ENCODE measurements around the gene USP47.

Gene USP47

GRCh38 chr11:12001186-12001585 lies 159.4 kb downstream of the USP47 start:
- no peak for DNase-seq (ENCODE audit: low read depth)

DNA sequence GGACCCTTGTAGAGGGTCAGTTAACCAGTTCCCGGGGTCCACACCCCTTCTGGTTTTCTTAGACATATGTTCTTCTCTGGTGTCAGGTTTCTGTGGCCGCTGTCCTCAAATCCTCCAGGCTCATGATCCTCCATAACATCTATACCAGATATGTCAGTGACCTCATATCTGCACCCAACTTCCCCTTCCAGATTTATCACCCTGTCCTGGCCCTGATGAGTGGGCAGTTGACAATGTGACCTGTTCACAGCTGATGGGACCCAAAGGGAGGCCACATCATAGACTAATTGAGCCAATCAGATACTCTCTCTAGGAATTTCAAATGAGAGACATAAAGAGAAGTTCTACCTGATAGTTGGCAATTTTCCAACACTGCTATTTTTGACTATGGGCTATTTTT lies 161.6 kb downstream of the USP47 start:
- no peak for DNase-seq (ENCODE audit: low read depth)

GRCh38 chr11:12003815-12004214 lies 162.0 kb downstream of the USP47 start:
- DNase-seq (ENCODE audit: low read depth), result no peak

DNA sequence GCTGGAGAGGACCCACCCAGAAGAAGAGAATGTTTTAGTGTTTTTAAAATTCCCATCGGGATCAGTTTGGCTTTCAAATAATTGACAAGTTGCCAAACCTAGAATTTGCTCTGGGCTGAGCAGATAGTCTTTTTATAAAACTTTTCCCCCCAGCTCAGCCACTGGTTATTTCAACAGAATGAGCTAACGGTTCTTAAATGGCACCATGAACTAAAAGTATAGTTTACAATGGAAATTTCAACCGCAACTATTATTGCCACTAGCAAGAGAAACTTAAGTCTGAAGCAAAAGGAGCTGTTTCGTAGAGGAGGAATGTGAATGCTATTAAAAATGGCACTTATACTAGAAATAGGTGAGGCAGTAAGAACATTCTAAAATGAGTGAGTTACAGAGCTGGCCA lies 163.3 kb downstream of the USP47 start:
- no peak for DNase-seq (ENCODE audit: low read depth)

GRCh38 chr11:12005476-12005875 lies 163.7 kb downstream of the USP47 start:
- no peak for DNase-seq (ENCODE audit: low read depth)

DNA sequence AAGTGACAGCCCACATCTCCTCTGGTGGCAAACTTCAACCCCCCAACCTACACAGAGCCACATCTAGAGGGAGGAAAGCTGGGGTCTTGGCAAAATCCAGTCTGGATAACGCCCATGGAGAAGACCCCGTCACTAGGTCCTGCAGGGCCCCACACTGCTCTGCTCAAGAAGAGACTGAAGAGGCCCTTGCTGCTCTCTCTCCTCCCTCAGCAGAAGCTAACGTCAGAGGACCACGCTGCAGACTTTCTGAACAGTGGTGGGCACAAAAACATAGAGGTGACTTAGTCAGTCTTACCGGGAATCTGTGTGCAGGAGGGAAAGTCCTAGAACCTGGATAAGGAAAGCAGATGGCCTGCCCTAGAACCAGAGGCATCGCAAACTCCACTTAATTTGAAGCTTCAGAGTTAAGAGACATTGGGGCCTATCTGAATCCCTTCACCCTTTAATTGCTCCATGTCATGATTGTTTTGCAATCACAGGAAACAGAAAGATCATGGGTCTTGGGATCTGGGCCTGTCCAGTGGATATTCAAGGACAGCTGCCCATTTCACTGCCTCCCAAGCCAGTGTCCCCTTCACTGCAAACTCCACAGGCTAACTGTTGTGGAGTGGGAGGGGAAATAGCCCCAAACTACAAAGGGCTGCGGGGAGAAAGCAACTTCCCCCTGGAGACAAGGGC lies 164.9 kb downstream of the USP47 start:
- no peak for DNase-seq (ENCODE audit: low read depth)

GRCh38 chr11:12007230-12007593 lies 165.4 kb downstream of the USP47 start:
- no peak for DNase-seq (ENCODE audit: low read depth)

DNA sequence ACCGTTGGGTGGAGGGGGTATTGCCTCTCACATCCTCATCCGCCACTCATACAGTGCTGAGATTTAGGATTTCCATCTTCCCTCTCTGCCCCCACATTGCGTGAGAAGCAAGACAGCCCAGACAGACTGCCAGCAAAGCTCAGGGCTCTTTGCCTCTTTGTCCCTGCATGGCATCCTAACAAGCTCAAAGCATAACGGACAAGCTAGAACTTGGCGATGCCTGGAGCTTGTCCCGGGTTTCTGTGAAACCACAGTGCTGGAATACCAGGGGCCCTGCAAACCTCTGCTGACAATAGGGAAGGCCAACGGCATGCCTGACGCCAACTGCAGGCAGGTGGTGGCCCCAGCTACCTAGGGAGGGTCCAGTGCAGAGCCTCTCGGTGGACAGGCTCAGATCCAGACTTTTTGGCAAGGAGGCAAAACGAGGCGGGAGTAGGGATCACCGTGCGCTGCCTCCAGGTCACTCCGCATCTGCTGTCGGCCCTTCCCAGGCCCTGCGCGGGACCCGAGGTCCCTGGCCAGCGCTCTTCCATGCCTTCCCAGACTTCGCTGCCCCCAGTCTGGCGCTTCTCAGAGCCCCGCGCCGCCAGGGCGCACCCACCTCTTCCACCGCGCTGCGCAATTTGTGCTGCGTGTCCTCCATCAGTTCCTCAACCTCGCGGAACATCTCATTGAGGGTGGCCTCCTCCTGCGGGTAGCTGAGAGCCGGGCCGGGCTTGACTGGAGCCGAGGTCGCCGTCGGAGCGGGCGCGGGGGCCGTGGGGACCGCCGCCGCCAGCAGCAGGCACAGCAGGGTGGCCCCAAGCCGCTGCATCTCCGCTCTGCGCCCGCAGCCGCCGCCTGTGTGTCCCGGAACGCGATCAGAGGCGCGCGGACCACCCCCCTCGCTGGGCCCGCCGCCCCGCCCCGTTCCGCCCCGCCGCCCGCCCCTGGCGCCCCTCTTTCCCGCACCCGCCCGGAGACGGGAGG lies 166.3 kb downstream of the USP47 start, which contains the start of gene DKK3:
TSS of gene DKK3 (minus strand) at position 858 of the 969 bp plus-strand sequence. CDS start at position 814, 44 bp downstream.
- no peak for DNase-seq (ENCODE audit: low read depth)

Measured in stimulated activated CD8-positive, alpha-beta memory T cell treated with anti-CD3 and anti-CD28 coated beads, Interleukin-12 subunit alpha, Interleukin-12 subunit beta, amount 100 ng/mL, for 4 hours (primary cell).